ENCODE measurements around the gene DLEC1.

The DLEC1 gene

DNA sequence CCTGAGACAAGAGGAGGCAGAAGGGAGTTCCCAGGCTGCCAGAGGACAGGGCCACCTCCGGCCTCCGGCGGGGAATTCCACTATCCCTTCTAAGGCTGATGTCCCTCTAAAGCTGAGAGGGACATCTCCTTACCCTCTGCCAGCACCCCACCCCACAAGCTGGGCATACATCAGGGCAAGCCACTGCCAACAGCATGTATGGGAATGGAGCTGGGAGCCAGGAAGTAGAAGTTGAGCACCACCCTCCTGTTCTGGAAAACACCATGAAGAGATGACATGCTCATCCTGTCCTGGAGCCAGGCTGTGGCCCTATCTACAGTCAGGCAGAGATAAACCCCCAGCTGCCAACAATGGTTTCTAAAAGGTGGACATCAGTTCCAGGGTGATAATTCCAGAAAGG is 16.7 kb upstream of the DLEC1 start:
- H3K4me1 ChIP-seq (ENCODE audit: insufficient read depth, low read length) = peaks cover 23% of the 10 kb centered on the region

DNA sequence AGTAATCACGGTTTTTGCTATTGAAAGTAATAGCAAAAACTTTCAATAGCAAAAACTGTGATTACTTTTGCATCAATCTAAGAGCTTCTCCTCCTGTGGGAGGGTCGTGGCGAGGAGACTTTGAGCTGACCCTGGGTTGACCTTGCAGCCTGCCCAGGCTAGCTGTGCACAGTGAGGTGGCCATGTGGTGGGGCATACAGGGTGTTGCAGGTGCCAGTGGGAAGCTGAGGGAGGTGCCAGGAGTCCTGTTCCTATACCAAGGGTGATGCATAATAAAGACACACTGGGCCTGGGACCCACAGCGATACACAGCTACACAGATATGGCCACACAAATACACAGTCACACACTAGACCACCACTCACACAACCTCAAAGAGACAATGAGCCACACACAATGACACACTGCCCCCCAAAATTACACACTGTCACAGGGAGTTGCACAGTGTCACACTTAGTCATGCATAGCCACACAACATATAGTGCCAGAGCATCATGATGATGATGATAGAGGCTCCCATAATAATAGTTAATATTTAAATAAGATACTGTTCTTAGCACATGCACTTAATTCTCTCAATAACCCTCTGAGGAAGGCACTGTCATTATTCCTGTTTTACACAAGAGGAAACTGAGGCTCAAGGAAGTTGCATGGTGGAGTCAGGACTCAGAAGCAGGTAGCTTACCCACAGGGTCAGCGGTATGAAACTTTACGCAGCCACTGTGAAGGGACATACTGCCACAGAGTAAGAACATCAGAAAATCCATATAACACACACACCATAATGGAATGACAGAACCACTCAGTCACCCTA is 15.9 kb upstream of the DLEC1 start:
- H3K79me2 ChIP-seq (ENCODE audit: insufficient read depth, low read length) = no peaks in the 10 kb centered on the region
- no peaks in the 10 kb centered on the region for H3K9me3 ChIP-seq (ENCODE audit: insufficient read depth, low read length, severe bottlenecking)
- H3K9ac ChIP-seq (ENCODE audit: low read depth, low read length) = peak overlapping the region; percentile 58; the same call in 1 of the 2 replicates
- ATAC-seq (ENCODE audit: insufficient read depth, low read depth) (no peak), DNase-seq (no peak)
- H3K4me1 ChIP-seq (ENCODE audit: insufficient read depth, low read length) = peaks cover 23% of the 10 kb centered on the region
- H3K36me3 ChIP-seq (ENCODE audit: insufficient read depth, low read length) = no peaks in the 10 kb centered on the region
- H3K27me3 ChIP-seq (ENCODE audit: insufficient read depth, low read length, poor library complexity) = no peaks in the 10 kb centered on the region
- H3K27ac ChIP-seq (ENCODE audit: low read length) = 0 out of 2 replicates have a peak overlapping the region, but pooled peaks have one; percentile 73
- H3K4me3 ChIP-seq (ENCODE audit: low read depth in 1 of 2, low read length in 2 of 2) = peak overlapping the region in 1 of 2 experiments; percentile 72; a peak in 2 of 4 replicates
- TF ChIP-seq, protein P1, sequence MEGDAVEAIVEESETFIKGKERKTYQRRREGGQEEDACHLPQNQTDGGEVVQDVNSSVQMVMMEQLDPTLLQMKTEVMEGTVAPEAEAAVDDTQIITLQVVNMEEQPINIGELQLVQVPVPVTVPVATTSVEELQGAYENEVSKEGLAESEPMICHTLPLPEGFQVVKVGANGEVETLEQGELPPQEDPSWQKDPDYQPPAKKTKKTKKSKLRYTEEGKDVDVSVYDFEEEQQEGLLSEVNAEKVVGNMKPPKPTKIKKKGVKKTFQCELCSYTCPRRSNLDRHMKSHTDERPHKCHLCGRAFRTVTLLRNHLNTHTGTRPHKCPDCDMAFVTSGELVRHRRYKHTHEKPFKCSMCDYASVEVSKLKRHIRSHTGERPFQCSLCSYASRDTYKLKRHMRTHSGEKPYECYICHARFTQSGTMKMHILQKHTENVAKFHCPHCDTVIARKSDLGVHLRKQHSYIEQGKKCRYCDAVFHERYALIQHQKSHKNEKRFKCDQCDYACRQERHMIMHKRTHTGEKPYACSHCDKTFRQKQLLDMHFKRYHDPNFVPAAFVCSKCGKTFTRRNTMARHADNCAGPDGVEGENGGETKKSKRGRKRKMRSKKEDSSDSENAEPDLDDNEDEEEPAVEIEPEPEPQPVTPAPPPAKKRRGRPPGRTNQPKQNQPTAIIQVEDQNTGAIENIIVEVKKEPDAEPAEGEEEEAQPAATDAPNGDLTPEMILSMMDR (IDR thresholded peaks at IDR 0.05; ENCODE audit: borderline replicate concordance, extremely low read depth, low read length, poor library complexity, severe bottlenecking) = no peak
- TF ChIP-seq EZH2 (IDR thresholded peaks at IDR 0.05; ENCODE audit: borderline replicate concordance, low read depth, low read length, severe bottlenecking) = no peak
- H4K20me1 ChIP-seq (ENCODE audit: insufficient read depth, low read length) = no peaks in the 10 kb centered on the region
- H2AFZ ChIP-seq (ENCODE audit: low read depth, low read length) = peak overlapping the region; percentile 88
- H3K4me2 ChIP-seq (ENCODE audit: insufficient read depth, low read length) = peak overlapping the region; percentile 88

More for the DNA sequence above, 16.7 kb upstream of the DLEC1 start:
- no peak for DNase-seq
- no peaks in the 10 kb centered on the region for H3K79me2 ChIP-seq (ENCODE audit: insufficient read depth, low read length)
- ATAC-seq (ENCODE audit: insufficient read depth, low read depth) = no peak
- H3K9me3 ChIP-seq (ENCODE audit: insufficient read depth, low read length, severe bottlenecking) = no peaks in the 10 kb centered on the region
- no peak overlapping the region for H2AFZ ChIP-seq (ENCODE audit: low read depth, low read length)
- no peak for TF ChIP-seq EZH2 (IDR thresholded peaks at IDR 0.05; ENCODE audit: borderline replicate concordance, low read depth, low read length, severe bottlenecking)
- TF ChIP-seq, protein P1 (IDR thresholded peaks at IDR 0.05; ENCODE audit: borderline replicate concordance, extremely low read depth, low read length, poor library complexity, severe bottlenecking) = no peak
- no peak overlapping the region for H3K4me2 ChIP-seq (ENCODE audit: insufficient read depth, low read length)
- no peak overlapping the region for H3K4me3 ChIP-seq (ENCODE audit: low read depth in 1 of 2, low read length in 2 of 2)
- H4K20me1 ChIP-seq (ENCODE audit: insufficient read depth, low read length) = no peaks in the 10 kb centered on the region
- H3K36me3 ChIP-seq (ENCODE audit: insufficient read depth, low read length) = no peaks in the 10 kb centered on the region
- no peaks in the 10 kb centered on the region for H3K27me3 ChIP-seq (ENCODE audit: insufficient read depth, low read length, poor library complexity)
- H3K27ac ChIP-seq (ENCODE audit: low read length) = no peak overlapping the region
- no peak overlapping the region for H3K9ac ChIP-seq (ENCODE audit: low read depth, low read length)

DNA sequence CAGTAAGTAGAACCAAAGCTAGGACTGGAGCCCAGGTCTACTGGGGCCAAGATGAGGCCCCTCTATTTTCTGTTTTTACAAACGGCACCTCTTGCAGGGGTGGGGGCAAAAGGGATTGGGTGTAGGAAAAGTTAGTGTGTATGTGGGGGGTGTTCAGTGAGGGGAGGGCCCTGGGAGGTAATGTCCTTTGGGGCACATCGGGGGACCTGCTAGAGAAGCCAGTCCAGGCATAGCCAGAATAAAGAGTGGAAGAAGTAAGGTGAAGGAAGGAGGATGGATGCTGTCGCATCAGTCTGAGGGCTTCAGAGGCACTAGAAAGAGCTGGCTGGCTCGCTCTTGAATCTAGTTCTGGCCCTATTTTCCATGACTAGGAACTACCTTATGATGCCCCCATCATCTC is 12.2 kb upstream of the DLEC1 start:
- Histone ChIP-seq H3K79me2 (ENCODE audit: insufficient read depth, low read length) (no peaks in the 10 kb centered on the region), H3K9ac (ENCODE audit: low read depth, low read length) (no peak overlapping the region), H4K20me1 (ENCODE audit: insufficient read depth, low read length) (no peaks in the 10 kb centered on the region), H3K27ac (ENCODE audit: low read length) (no peak overlapping the region), H3K4me2 (ENCODE audit: insufficient read depth, low read length) (no peak overlapping the region), H3K4me3 (ENCODE audit: low read depth in 1 of 2, low read length in 2 of 2) (no peak overlapping the region), H3K9me3 (ENCODE audit: insufficient read depth, low read length, severe bottlenecking) (no peaks in the 10 kb centered on the region), H3K27me3 (ENCODE audit: insufficient read depth, low read length, poor library complexity) (no peaks in the 10 kb centered on the region), H3K36me3 (ENCODE audit: insufficient read depth, low read length) (no peaks in the 10 kb centered on the region), H3K4me1 (ENCODE audit: insufficient read depth, low read length) (peaks cover 23% of the 10 kb centered on the region), H2AFZ (ENCODE audit: low read depth, low read length) (no peak overlapping the region)
- DNase-seq (no peak), ATAC-seq (ENCODE audit: insufficient read depth, low read depth) (no peak)
- TF ChIP-seq, protein P1 (IDR thresholded peaks at IDR 0.05; ENCODE audit: borderline replicate concordance, extremely low read depth, low read length, poor library complexity, severe bottlenecking) = no peak
- TF ChIP-seq EZH2 (IDR thresholded peaks at IDR 0.05; ENCODE audit: borderline replicate concordance, low read depth, low read length, severe bottlenecking) = no peak
